GM21447 (cell line): Measurements from ENCODE around the gene ICAM5.
A peak's percentile ranks its signal among the peaks of the same experiment; 100 is the strongest.
"Not testable (repeated sequence)": the region's sequence is repeated elsewhere in the genome, so short reads cannot be mapped to it uniquely, and the experiment has no call there.

Experiments used
- ATAC-seq: cut with Tn5 transposase; IDR thresholded peaks from one replicate; pipeline ENCODE4 v1.9.1; 2021; ENCODE audit not compliant: unreplicated experiment

The ICAM5 gene

GRCh38 chr19:10289836-10290356, at the start of gene ICAM5:
Gene ICAM5 (plus strand): TSS chr19:10289952. CDS start chr19:10290044, 92 bp downstream.
- ATAC-seq = no peak

- ATAC-seq = not testable (repeated sequence)
Observed at GRCh38 chr19:10241826-10242449, 47.8 kb upstream of the ICAM5 start.

- ATAC-seq = no peak
Observed at GRCh38 chr19:10243606-10244005, 46.1 kb upstream of the ICAM5 start.

- ATAC-seq = no peak
Observed at GRCh38 chr19:10245189-10245939, 44.4 kb upstream of the ICAM5 start.

- no peak for ATAC-seq
Observed at GRCh38 chr19:10246511-10246910, 43.2 kb upstream of the ICAM5 start.

- peak; percentile 87 for ATAC-seq
Observed at GRCh38 chr19:10251792-10252694, 37.7 kb upstream of the ICAM5 start, which contains the start of gene MRPL4. Gene MRPL4 (plus strand): TSS chr19:10252214. CDS start chr19:10252254, 40 bp downstream.

- no peak for ATAC-seq
Observed at GRCh38 chr19:10252707-10253106, 37.0 kb upstream of the ICAM5 start.

GRCh38 chr19:10254244-10254643, 35.5 kb upstream of the ICAM5 start:
- ATAC-seq = no peak

GRCh38 chr19:10255358-10255757, 34.4 kb upstream of the ICAM5 start:
- no peak for ATAC-seq

GRCh38 chr19:10256551-10256950, 33.2 kb upstream of the ICAM5 start:
- no peak for ATAC-seq

- ATAC-seq = no peak
Observed at GRCh38 chr19:10256970-10257615, 32.7 kb upstream of the ICAM5 start.

- no peak for ATAC-seq
Observed at GRCh38 chr19:10258080-10258710, 31.6 kb upstream of the ICAM5 start.

GRCh38 chr19:10259162-10259905, 30.4 kb upstream of the ICAM5 start:
- no peak for ATAC-seq

- ATAC-seq = no peak
Observed at GRCh38 chr19:10260141-10260584, 29.6 kb upstream of the ICAM5 start.

GRCh38 chr19:10262771-10263170, 27.0 kb upstream of the ICAM5 start:
- ATAC-seq = no peak

GRCh38 chr19:10266706-10267105, 23.0 kb upstream of the ICAM5 start:
- ATAC-seq = no peak

- no peak for ATAC-seq
Observed at GRCh38 chr19:10268071-10268470, 21.7 kb upstream of the ICAM5 start.

GRCh38 chr19:10269333-10270179, 20.2 kb upstream of the ICAM5 start:
- ATAC-seq = peak; percentile 32
